CD4-positive, alpha-beta memory T cell (primary cell): ENCODE measurements around the gene CLTB. TPM values are rescaled to one million over a fixed set of nuclear protein-coding genes. Genes with fewer than 3 reads are reported as not detected.

ENCODE experiments used
- CTCF ChIA-PET: fragments of 350-600 bp; sonication (Branson Sonifier 250); formaldehyde crosslinking; loops from one replicate; lab custom pipeline; 2021; ENCODE audit warnings: inconsistent platforms; ENCODE audit not compliant: partially characterized antibody; lab: Charles Lee
- POLR2A ChIA-PET: fragments of 350-600 bp; sonication (Branson Sonifier 250); formaldehyde crosslinking; loops from one replicate; lab custom pipeline; 2021; ENCODE audit not compliant: partially characterized antibody; lab: Charles Lee
- DNase-seq, 5 donors: peaks; one replicate each; pipeline versions ENCODE4 v3.0.0 to v3.0.0-alpha.2; 2020 to 2022; ENCODE audit warnings: mixed read lengths in 1 of 5
- H3K27ac ChIP-seq: one replicate; pipeline ENCODE4 v1.7.0; 2013; ENCODE audit warnings: low read depth, low read length
- H3K27me3 ChIP-seq: 2 replicates; pipeline ENCODE4 v1.7.0; 2013; ENCODE audit warnings: mild to moderate bottlenecking, low read length, moderate library complexity; ENCODE audit not compliant: insufficient read depth
- H3K36me3 ChIP-seq: 2 replicates; pipeline ENCODE4 v1.7.0; 2013; ENCODE audit warnings: mild to moderate bottlenecking, low read length, moderate library complexity; ENCODE audit not compliant: insufficient read depth
- H3K4me1 ChIP-seq: 2 replicates; pipeline ENCODE4 v1.7.0; 2013; ENCODE audit warnings: mild to moderate bottlenecking, low read length, moderate library complexity; ENCODE audit not compliant: insufficient read depth
- H3K4me3 ChIP-seq, 2 donors: one replicate each; pipeline ENCODE4 v1.7.0; 2013; ENCODE audit warnings: low read length in 2 of 2, mild to moderate bottlenecking in 1 of 2
- H3K9me3 ChIP-seq, 2 donors: one replicate each; pipeline ENCODE4 v1.7.0; 2013; ENCODE audit warnings: low read length in 2 of 2, control low read depth in 1 of 2; ENCODE audit not compliant: control insufficient read depth in 1 of 2
- H3K27ac Mint-ChIP-seq, 7 donors: one replicate each; pipeline ENCODE4 v1.8.0; 2020 to 2021; ENCODE audit warnings: mixed read lengths in 7 of 7, mild to moderate bottlenecking in 6 of 7, inconsistent platforms in 3 of 7, moderate library complexity in 3 of 7
- H3K27me3 Mint-ChIP-seq, 2 donors: one replicate each; pipeline ENCODE4 v1.8.0; 2020 to 2021; ENCODE audit warnings: mixed read lengths in 2 of 2
- H3K36me3 Mint-ChIP-seq, 2 donors: one replicate each; pipeline ENCODE4 v1.8.0; 2020 to 2021; ENCODE audit warnings: mixed read lengths in 2 of 2, inconsistent platforms in 1 of 2, mild to moderate bottlenecking in 1 of 2
- H3K4me1 Mint-ChIP-seq, 4 donors: one replicate each; pipeline ENCODE4 v1.8.0; 2020 to 2021; ENCODE audit warnings: mixed read lengths in 4 of 4, mild to moderate bottlenecking in 1 of 4
- H3K4me3 Mint-ChIP-seq, 8 donors: one replicate each; pipeline ENCODE4 v1.8.0; 2020 to 2021; ENCODE audit warnings: mixed read lengths in 8 of 8, mild to moderate bottlenecking in 7 of 8, moderate library complexity in 6 of 8, inconsistent platforms in 3 of 8
- H3K9me3 Mint-ChIP-seq, 8 donors: one replicate each; pipeline ENCODE4 v1.8.0; 2020 to 2021; ENCODE audit warnings: mixed read lengths in 8 of 8, mild to moderate bottlenecking in 5 of 8, inconsistent platforms in 3 of 8, moderate library complexity in 1 of 8
- intact Hi-C: fragments of 100-400 bp; cut with micrococcal nuclease; formaldehyde crosslinking; loops from one replicate; pipeline ENCODE4 v1.15.1; 2023
- polyA plus RNA-seq, 2 donors: library from polyadenylated mRNA; unstranded; fragments of 300-500 nt; fragmentation: Illumina TruSeq; gene quantifications; one replicate each; pipeline ENCODE4 v1.2.3, GENCODE V29; 2021
- total RNA-seq, 2 experiments: library from RNA; stranded (reverse); gene quantifications; one replicate each; pipeline ENCODE4 v1.2.3, GENCODE V29; 2021

CLTB gene
- total and polyA plus RNA-seq, 4 experiments from 2014 or later, result 34.8 to 76.6 (median 52.4) TPM

GRCh38 chr5:176383248-176383905 is 33.0 kb downstream of the CLTB start:
- H3K9me3 Mint-ChIP-seq, result peaks cover 0 to 1% (median 0%) of the 10 kb centered on the region in 8 donors
- H3K27ac ChIP-seq, result no peak overlapping the region
- intact Hi-C loops, result no loop called here
- H3K27me3 ChIP-seq, result no peaks in the 10 kb centered on the region
- H3K4me3 Mint-ChIP-seq, result no peak overlapping the region
- no peaks in the 10 kb centered on the region for H3K27me3 Mint-ChIP-seq
- no peak overlapping the region for H3K27ac Mint-ChIP-seq
- H3K4me3 ChIP-seq, result no peak overlapping the region
- peaks cover 26 to 58% of the 10 kb centered on the region in 2 donors for H3K36me3 Mint-ChIP-seq
- H3K4me1 ChIP-seq, result peaks cover 21% of the 10 kb centered on the region
- ChIA-PET CTCF (no interaction called here), POLR2A (no interaction called here)
- peaks cover 45% of the 10 kb centered on the region for H3K36me3 ChIP-seq
- no peak for DNase-seq
- no peaks in the 10 kb centered on the region for H3K9me3 ChIP-seq
- peaks cover 13 to 30% (median 21%) of the 10 kb centered on the region in 4 donors for H3K4me1 Mint-ChIP-seq

- Mint-ChIP-seq H3K27me3 (no peaks in the 10 kb centered on the region), H3K9me3 (no peaks in the 10 kb centered on the region), H3K4me3 (no peak overlapping the region), H3K27ac (peak overlapping the region in 1 of 7 donors; percentile 36), H3K4me1 (peaks cover 9 to 24% (median 16%) of the 10 kb centered on the region in 4 donors), H3K36me3 (peaks cover 26 to 57% of the 10 kb centered on the region in 2 donors)
- no peak overlapping the region for H3K4me3 ChIP-seq
- CTCF ChIA-PET, result no interaction called here
- no peaks in the 10 kb centered on the region for H3K9me3 ChIP-seq
- H3K27ac ChIP-seq, result no peak overlapping the region
- no peak for DNase-seq
- no peaks in the 10 kb centered on the region for H3K27me3 ChIP-seq
- peaks cover 45% of the 10 kb centered on the region for H3K36me3 ChIP-seq
- peaks cover 16% of the 10 kb centered on the region for H3K4me1 ChIP-seq
- intact Hi-C loops, result no loop called here
- POLR2A ChIA-PET, result no interaction called here
Observed at GRCh38 chr5:176382721-176383120, 33.6 kb downstream of the CLTB start.

- DNase-seq, result no peak
- H3K4me1 ChIP-seq, result peaks cover 8% of the 10 kb centered on the region
- POLR2A ChIA-PET, result no interaction called here
- Mint-ChIP-seq H3K27ac (no peak overlapping the region), H3K36me3 (peaks cover 26 to 54% of the 10 kb centered on the region in 2 donors), H3K4me3 (no peak overlapping the region), H3K4me1 (peaks cover 5 to 16% (median 10%) of the 10 kb centered on the region in 4 donors), H3K27me3 (no peaks in the 10 kb centered on the region), H3K9me3 (no peaks in the 10 kb centered on the region)
- no peak overlapping the region for H3K4me3 ChIP-seq
- H3K36me3 ChIP-seq, result peaks cover 45% of the 10 kb centered on the region
- H3K9me3 ChIP-seq, result no peaks in the 10 kb centered on the region
- no peak overlapping the region for H3K27ac ChIP-seq
- no peaks in the 10 kb centered on the region for H3K27me3 ChIP-seq
- intact Hi-C loops, result no loop called here
- CTCF ChIA-PET, result no interaction called here
Observed at GRCh38 chr5:176381979-176382378, 34.4 kb downstream of the CLTB start.

GRCh38 chr5:176381423-176381822 is 34.9 kb downstream of the CLTB start:
- DNase-seq, result no peak
- Histone ChIP-seq H3K27me3 (no peaks in the 10 kb centered on the region), H3K4me3 (no peak overlapping the region), H3K36me3 (peaks cover 42% of the 10 kb centered on the region), H3K27ac (no peak overlapping the region), H3K4me1 (peaks cover 3% of the 10 kb centered on the region), H3K9me3 (no peaks in the 10 kb centered on the region)
- Mint-ChIP-seq H3K27ac (no peak overlapping the region), H3K4me1 (peaks cover 2 to 11% (median 5%) of the 10 kb centered on the region in 4 donors), H3K4me3 (no peak overlapping the region), H3K27me3 (no peaks in the 10 kb centered on the region), H3K9me3 (no peaks in the 10 kb centered on the region), H3K36me3 (peaks cover 21 to 51% of the 10 kb centered on the region in 2 donors)
- intact Hi-C loops, result no loop called here
- ChIA-PET POLR2A (no interaction called here), CTCF (no interaction called here)

- Histone ChIP-seq H3K4me3 (no peak overlapping the region), H3K36me3 (peaks cover 31% of the 10 kb centered on the region), H3K27ac (no peak overlapping the region), H3K4me1 (no peaks in the 10 kb centered on the region), H3K27me3 (no peaks in the 10 kb centered on the region), H3K9me3 (no peaks in the 10 kb centered on the region)
- POLR2A ChIA-PET, result interaction anchor here (0.7 kb wide), 1 partner anchor 9 kb away, joined by 3 read pairs; no protein-coding TSS in a partner anchor
- intact Hi-C loops, result no loop called here
- no peaks in the 10 kb centered on the region for H3K27me3 Mint-ChIP-seq
- H3K27ac Mint-ChIP-seq, result peak overlapping the region in 3 of 7 donors; percentile 9 to 43 (median 25)
- CTCF ChIA-PET, result no interaction called here
- no peak for DNase-seq
- H3K4me3 Mint-ChIP-seq, result no peak overlapping the region
- H3K4me1 Mint-ChIP-seq, result no peaks in the 10 kb centered on the region
- H3K9me3 Mint-ChIP-seq, result no peaks in the 10 kb centered on the region
- peaks cover 13 to 38% of the 10 kb centered on the region in 2 donors for H3K36me3 Mint-ChIP-seq
Observed at GRCh38 chr5:176379881-176380280, 36.5 kb downstream of the CLTB start.

- Histone ChIP-seq H3K4me3 (no peak overlapping the region), H3K27me3 (no peaks in the 10 kb centered on the region), H3K9me3 (no peaks in the 10 kb centered on the region), H3K36me3 (no peaks in the 10 kb centered on the region), H3K27ac (no peak overlapping the region), H3K4me1 (no peaks in the 10 kb centered on the region)
- Mint-ChIP-seq H3K4me3 (no peak overlapping the region), H3K27me3 (no peaks in the 10 kb centered on the region), H3K27ac (no peak overlapping the region), H3K4me1 (peaks cover 0 to 3% (median under 1%) of the 10 kb centered on the region in 4 donors), H3K9me3 (no peaks in the 10 kb centered on the region), H3K36me3 (peaks cover 7 to 20% of the 10 kb centered on the region in 2 donors)
- intact Hi-C loops, result no loop called here
- DNase-seq, result no peak
- ChIA-PET POLR2A (interaction anchor here (2.4 kb wide), 1 partner anchor 16 kb away, joined by 10 read pairs; the partner anchor contains the start of genes HIGD2A and NOP16), CTCF (no interaction called here)
Observed at GRCh38 chr5:176373100-176373818, 43.1 kb downstream of the CLTB start.
